Mesodermal cell (in vitro differentiated cells): ENCODE results near the gene ENO1.
A peak's percentile ranks its signal among the peaks of the same experiment; 100 is the strongest.
"Not testable (repeated sequence)": the region's sequence is repeated elsewhere in the genome, so short reads cannot be mapped to it uniquely, and the experiment has no call there.

Experiments
- H3K27ac ChIP-seq: 2 replicates; pipeline ENCODE4 v1.7.0; 2013; ENCODE audit warnings: mild to moderate bottlenecking, low read depth, low read length, moderate library complexity; ENCODE audit not compliant: severe bottlenecking
- H3K36me3 ChIP-seq: 2 replicates; pipeline ENCODE4 v1.7.1; 2013; ENCODE audit warnings: mild to moderate bottlenecking, low read length, moderate library complexity; ENCODE audit not compliant: control insufficient read depth, insufficient read depth
- H3K4me1 ChIP-seq: one replicate; pipeline ENCODE4 v1.7.1; 2013; ENCODE audit warnings: mild to moderate bottlenecking, low read length; ENCODE audit not compliant: insufficient read depth, control insufficient read depth, poor library complexity, severe bottlenecking
- H3K4me3 ChIP-seq: 2 replicates; pipeline ENCODE4 v1.7.0; 2013; ENCODE audit warnings: low read length, control low read depth, mild to moderate bottlenecking; ENCODE audit not compliant: insufficient read depth, poor library complexity, severe bottlenecking; ENCODE audit errors: extremely low read depth
- H3K9me3 ChIP-seq: 2 replicates; pipeline ENCODE4 v1.7.1; 2013; ENCODE audit warnings: mild to moderate bottlenecking, low read length, moderate library complexity; ENCODE audit not compliant: control insufficient read depth
- WGBS, 2 experiments: methylation state at CpG; one replicate each; pipeline ENCODE4 v1.1.5; 2013; ENCODE audit warnings: missing lambda C conversion rate in 2 of 2; ENCODE audit not compliant: insufficient coverage in 2 of 2; 5-methylcytosine and 5-hydroxymethylcytosine counted together

Gene ENO1

GRCh38 chr1:8821084-8821483 is 57.4 kb downstream of the ENO1 start:
- Histone ChIP-seq H3K4me3 (no peak overlapping the region), H3K36me3 (no peaks in the 10 kb centered on the region), H3K4me1 (peaks cover 26% of the 10 kb centered on the region), H3K9me3 (no peaks in the 10 kb centered on the region), H3K27ac (peak overlapping the region; percentile 32)
- 0% methylated on average over 1 of the region's 2 CpGs for WGBS, 2 experiments

- H3K9me3 ChIP-seq, H3K27ac ChIP-seq, H3K36me3 ChIP-seq: not testable (repeated sequence)
- WGBS, 2 experiments: 83% methylated on average over 3 of the region's 13 CpGs; no CpG with 5 or more reads in 1 of the 2 experiments
- Histone ChIP-seq H3K4me3 (peak overlapping the region; percentile 93), H3K4me1 (peaks cover 36% of the 10 kb centered on the region)
Measured at GRCh38 chr1:8818789-8819188, 59.7 kb downstream of the ENO1 start.

GRCh38 chr1:8818325-8818775 is 60.1 kb downstream of the ENO1 start:
- peaks cover 33% of the 10 kb centered on the region for H3K4me1 ChIP-seq
- H3K27ac ChIP-seq: peak overlapping the region; percentile 96
- H3K36me3 ChIP-seq: no peaks in the 10 kb centered on the region
- 50% methylated on average over 2 of the region's 4 CpGs; no CpG with 5 or more reads in 1 of the 2 experiments for whole genome bisulfite sequencing, 2 experiments
- peak overlapping the region; percentile 93 for H3K4me3 ChIP-seq
- no peaks in the 10 kb centered on the region for H3K9me3 ChIP-seq

- H3K9me3 ChIP-seq: no peaks in the 10 kb centered on the region
- H3K27ac ChIP-seq: peak within 1 kb of the TSS; percentile 96
- H3K4me3 ChIP-seq: peak within 1 kb of the TSS; percentile 93
- 1 to 3% methylated on average over 24 to 62 of the region's 82 CpGs for WGBS, 2 experiments
- H3K4me1 ChIP-seq: peaks cover 26% of the 10 kb centered on the region
- H3K36me3 ChIP-seq: no peaks in the 10 kb centered on the region
Measured at GRCh38 chr1:8817412-8818324, 60.8 kb downstream of the ENO1 start, which contains the start of gene RERE. RERE (minus strand) TSS chr1:8817640.

- Histone ChIP-seq H3K9me3 (no peaks in the 10 kb centered on the region), H3K4me3 (peak overlapping the region; percentile 93), H3K27ac (peak overlapping the region; percentile 93), H3K36me3 (no peaks in the 10 kb centered on the region), H3K4me1 (peaks cover 20% of the 10 kb centered on the region)
- WGBS, 2 experiments: 0 to 1% methylated on average over 31 to 39 of the region's 41 CpGs
Measured at GRCh38 chr1:8816831-8817411, 61.6 kb downstream of the ENO1 start.

- H3K4me3 ChIP-seq: peak overlapping the region; percentile 93
- H3K27ac ChIP-seq: peak overlapping the region; percentile 93
- WGBS, 2 experiments: 40 to 67% methylated on average over 1 of the region's 3 CpGs
- H3K9me3 ChIP-seq: no peaks in the 10 kb centered on the region
- H3K4me1 ChIP-seq: peaks cover 15% of the 10 kb centered on the region
- no peaks in the 10 kb centered on the region for H3K36me3 ChIP-seq
Measured at GRCh38 chr1:8816264-8816663, 62.2 kb downstream of the ENO1 start.

GRCh38 chr1:8815582-8816151 is 62.8 kb downstream of the ENO1 start:
- no peaks in the 10 kb centered on the region for H3K9me3 ChIP-seq
- H3K27ac ChIP-seq: peak overlapping the region; percentile 93
- no CpG with 5 or more reads among the region's 2 CpGs for WGBS, 2 experiments
- no peaks in the 10 kb centered on the region for H3K36me3 ChIP-seq
- H3K4me3 ChIP-seq: peak overlapping the region; percentile 93
- H3K4me1 ChIP-seq: peaks cover 15% of the 10 kb centered on the region

- Histone ChIP-seq H3K27ac (no peak overlapping the region), H3K9me3 (no peaks in the 10 kb centered on the region), H3K4me3 (no peak overlapping the region), H3K36me3 (no peaks in the 10 kb centered on the region), H3K4me1 (peaks cover 15% of the 10 kb centered on the region)
- WGBS, 2 experiments: 30 to 37% methylated on average over 4 to 5 of the region's 5 CpGs
Measured at GRCh38 chr1:8814865-8815264, 63.6 kb downstream of the ENO1 start.

GRCh38 chr1:8813991-8814390 is 64.5 kb downstream of the ENO1 start:
- Histone ChIP-seq H3K36me3 (no peaks in the 10 kb centered on the region), H3K4me1 (peaks cover 15% of the 10 kb centered on the region), H3K27ac (no peak overlapping the region), H3K9me3 (no peaks in the 10 kb centered on the region), H3K4me3 (no peak overlapping the region)

- WGBS, 2 experiments: 86 to 100% methylated on average over 2 of the region's 6 CpGs
Measured at GRCh38 chr1:8813016-8813763, 65.3 kb downstream of the ENO1 start.

More at GRCh38 chr1:8813016-8813763, 65.3 kb downstream of the ENO1 start:
- Histone ChIP-seq H3K4me3 (no peak overlapping the region), H3K36me3 (no peaks in the 10 kb centered on the region), H3K4me1 (peaks cover 15% of the 10 kb centered on the region), H3K9me3 (no peaks in the 10 kb centered on the region), H3K27ac (no peak overlapping the region)
